H54 (cell line): ENCODE results near the gene TMEM255B.
"Not testable (repeated sequence)": the region's sequence is repeated elsewhere in the genome, so short reads cannot be mapped to it uniquely, and the experiment has no call there.

Experiments used
- DNase-seq: peaks from one replicate; pipeline ENCODE4 v3.0.0; 2011; ENCODE audit warnings: low spot score, mixed read lengths; ENCODE audit not compliant: insufficient read length
- FAIRE-seq: peaks from 3 replicates; lab custom pipeline; 2011; peaks lifted over from hg19 to GRCh38; lab: Jason Lieb, UNC
- POLR2A ChIP-seq: IDR thresholded peaks from 2 replicates; pipeline ENCODE4 v1.6.1; 2011; ENCODE audit warnings: low read depth, mild to moderate bottlenecking, low read length

The TMEM255B gene

GRCh38 chr13:113741191-113741668 lies 17.8 kb upstream of the TMEM255B start:
- no peak for FAIRE-seq
- no peak for TF ChIP-seq POLR2A

GRCh38 chr13:113742000-113742441 lies 17.0 kb upstream of the TMEM255B start:
- FAIRE-seq, result peak; percentile 91
- no peak for TF ChIP-seq POLR2A
- DNase-seq, result peak; percentile 88

More at GRCh38 chr13:113741191-113741668, 17.8 kb upstream of the TMEM255B start:
- no peak for DNase-seq

DNA sequence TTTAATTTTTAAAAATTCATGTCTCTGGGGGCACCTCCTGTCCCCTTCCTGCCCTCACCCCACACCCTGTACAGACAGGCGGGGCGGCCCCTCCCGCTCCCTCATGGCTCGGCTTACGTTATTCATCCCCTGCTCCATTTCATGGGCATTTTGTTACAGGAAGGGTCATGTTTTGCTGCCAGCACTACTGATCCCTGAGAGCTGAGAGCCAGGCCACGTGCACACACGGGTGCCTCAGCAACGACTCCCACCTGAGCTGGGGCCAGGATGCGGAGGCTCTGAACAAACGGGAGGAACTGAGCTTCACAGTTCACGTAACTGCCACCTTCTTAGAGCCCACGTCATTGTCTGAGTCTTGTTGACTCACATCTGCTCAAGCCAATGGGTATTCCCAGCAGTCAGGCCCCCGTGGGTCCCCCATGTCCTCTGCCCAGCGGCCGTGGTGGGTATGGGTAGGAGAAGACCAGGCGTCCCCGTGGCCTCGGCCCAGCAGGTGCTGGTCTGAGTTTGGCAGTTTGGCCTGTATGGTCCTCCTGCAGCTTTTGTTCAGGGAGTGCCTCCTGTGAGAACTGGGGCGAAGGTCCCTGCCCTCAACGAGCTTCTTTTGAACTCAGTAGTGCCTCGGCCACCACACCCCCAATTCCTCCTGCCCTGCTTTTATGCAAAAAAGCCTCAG lies 16.4 kb upstream of the TMEM255B start:
- no peak for FAIRE-seq
- DNase-seq, result no peak
- TF ChIP-seq POLR2A, result no peak

DNA sequence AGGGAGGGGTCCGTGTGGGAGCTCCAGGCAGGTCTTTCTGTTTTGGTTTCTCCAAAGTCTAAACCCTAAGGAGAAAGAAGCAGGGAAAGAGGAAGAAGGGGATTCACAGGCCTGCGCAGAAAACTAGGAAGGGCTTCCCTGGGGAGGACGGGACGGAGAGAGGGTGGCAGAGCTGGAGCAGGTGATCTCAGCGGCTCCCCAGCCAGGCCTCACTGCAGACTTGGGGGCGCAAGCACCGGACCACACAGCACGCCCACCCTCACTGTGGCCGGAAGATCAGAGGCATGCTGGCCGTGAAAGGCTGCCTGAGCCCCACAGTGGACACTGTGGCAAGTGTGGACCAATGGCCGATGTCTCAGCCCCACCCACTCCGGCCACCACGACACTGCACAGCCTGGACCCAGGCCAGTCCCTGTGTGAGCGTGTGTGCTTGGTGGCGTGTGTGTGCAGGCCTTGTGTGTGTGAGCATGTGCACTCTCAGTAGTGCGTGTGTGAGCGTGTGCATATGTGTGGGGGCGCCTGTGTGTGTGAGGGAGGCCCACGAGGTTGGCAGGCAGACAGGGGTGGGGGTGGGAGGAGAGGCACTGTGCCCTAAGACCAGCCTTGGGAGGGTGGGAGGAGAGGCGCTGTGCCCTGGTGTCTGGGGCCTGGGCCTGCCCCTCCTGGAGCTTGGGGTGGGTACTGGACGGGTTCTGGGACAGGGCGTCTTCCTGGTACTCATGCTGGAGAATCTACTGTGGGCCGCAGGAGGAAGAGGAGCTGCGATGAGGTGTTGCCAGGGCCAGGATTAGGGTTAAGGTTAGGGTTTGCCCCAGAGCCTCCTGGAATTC lies 15.4 kb upstream of the TMEM255B start:
- FAIRE-seq (no peak), DNase-seq (no peak)
- no peak for TF ChIP-seq POLR2A

DNA sequence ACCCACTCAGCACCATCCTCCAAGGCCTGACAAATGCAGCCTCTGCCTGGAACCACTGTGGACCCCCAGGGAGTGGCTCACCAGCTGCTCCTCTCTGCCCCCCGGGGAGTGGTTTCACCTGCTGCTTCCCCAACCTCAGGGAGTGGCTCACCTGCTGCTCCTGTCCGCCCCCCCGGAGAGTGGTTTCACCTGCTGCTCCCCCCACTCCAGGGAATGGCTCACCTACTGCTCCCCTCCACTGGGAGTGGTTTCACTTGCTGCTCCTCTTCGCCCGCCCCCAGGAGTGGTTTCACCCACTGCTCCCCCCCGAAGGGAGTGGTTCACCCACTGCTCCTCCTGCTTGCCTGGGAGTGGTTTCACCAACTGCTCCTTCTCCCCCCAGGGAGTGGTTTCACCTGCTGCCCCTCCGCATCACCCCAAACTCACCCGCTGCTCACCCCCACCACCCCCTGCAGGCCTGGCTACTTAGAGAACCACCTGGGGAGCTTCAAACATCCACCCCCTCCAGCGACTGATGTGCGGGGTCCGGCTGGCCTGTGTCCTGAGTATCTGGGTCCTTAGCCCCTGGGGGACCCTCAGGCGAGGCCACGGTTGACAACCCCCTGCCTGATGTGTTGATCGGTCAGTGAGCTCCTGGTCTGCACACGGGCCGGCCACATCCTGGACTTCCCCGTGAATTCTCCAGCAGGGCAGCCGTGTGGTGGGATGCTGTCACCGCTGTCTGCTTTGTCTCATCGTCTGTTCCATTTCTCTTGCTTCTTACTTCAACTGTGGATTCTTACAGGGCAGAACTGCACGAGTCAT lies 14.6 kb upstream of the TMEM255B start:
- FAIRE-seq, result no peak
- DNase-seq, result no peak
- no peak for TF ChIP-seq POLR2A

DNA sequence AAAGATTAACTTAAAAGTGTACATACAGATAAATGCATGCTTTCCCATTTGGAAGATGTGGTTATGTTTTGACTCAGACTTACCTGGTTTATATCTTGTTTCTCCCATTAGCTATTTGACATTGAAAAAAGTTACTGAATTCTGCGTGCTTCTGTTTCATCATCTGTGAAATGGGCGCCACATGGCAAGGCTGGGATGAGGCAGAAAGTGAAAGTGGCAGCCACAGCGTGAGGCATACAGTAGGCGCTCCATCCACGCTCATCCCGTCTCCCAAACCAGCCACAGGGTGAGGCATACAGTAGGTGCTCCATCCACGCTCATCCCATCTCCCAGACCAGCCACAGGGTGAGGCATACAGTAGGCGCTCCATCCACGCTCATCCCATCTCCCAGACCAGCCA lies 14.0 kb upstream of the TMEM255B start:
- no peak for DNase-seq
- no peak for FAIRE-seq
- TF ChIP-seq POLR2A, result no peak

GRCh38 chr13:113745500-113746142 lies 13.4 kb upstream of the TMEM255B start:
- not testable (repeated sequence) for FAIRE-seq, DNase-seq

GRCh38 chr13:113746143-113746525 lies 12.9 kb upstream of the TMEM255B start:
- DNase-seq (no peak), FAIRE-seq (no peak)
- TF ChIP-seq POLR2A, result no peak

DNA sequence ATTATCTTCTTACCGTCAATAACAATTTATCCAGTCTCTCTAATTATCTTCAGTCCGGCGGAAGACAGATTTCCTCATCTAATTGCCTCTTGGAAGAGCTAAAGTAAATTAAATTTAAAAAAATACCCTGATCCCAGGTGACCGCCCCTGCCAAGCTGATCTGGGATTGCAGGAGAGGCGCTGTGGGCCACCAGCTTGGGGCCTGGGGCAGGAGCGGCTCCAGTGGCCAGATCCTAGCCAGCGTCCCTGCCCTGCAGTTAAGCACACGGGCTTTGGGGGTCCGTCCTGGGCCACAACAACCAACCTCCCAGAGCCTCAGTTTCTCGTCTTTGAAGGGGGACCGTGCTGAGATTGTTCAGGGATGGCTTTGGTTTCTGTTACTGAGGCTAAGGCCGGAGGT lies 12.4 kb upstream of the TMEM255B start:
- FAIRE-seq, result no peak
- no peak for TF ChIP-seq POLR2A

DNA sequence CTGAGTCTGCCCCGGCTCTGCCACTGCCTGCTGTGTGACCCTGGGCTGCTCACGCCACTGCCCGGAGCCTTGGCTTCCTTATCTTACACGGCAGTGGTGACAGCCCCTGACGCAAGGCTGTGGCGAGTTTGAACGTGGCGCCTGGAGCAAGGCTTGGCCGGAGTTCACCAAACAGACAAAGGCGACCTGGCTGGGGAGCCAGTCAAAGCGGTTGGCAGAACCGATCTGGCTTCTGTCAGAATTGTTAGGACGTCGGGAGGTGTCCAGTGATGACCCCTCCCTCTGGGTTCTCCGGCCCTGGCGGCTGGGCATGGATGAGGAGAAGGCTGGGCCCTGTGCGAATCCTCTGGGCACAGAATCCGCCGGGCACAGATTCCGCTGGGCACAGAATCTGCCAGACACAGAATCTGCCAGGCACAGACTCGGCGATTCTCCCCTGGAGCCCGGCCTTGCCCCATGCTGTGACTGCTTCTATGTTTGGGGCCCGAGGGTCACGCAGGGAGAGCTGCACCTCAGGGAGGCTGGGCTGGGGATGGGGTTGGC lies 11.7 kb upstream of the TMEM255B start:
- FAIRE-seq (no peak), DNase-seq (no peak)
- no peak for TF ChIP-seq POLR2A

More for the DNA sequence above, 12.4 kb upstream of the TMEM255B start:
- no peak for DNase-seq

DNA sequence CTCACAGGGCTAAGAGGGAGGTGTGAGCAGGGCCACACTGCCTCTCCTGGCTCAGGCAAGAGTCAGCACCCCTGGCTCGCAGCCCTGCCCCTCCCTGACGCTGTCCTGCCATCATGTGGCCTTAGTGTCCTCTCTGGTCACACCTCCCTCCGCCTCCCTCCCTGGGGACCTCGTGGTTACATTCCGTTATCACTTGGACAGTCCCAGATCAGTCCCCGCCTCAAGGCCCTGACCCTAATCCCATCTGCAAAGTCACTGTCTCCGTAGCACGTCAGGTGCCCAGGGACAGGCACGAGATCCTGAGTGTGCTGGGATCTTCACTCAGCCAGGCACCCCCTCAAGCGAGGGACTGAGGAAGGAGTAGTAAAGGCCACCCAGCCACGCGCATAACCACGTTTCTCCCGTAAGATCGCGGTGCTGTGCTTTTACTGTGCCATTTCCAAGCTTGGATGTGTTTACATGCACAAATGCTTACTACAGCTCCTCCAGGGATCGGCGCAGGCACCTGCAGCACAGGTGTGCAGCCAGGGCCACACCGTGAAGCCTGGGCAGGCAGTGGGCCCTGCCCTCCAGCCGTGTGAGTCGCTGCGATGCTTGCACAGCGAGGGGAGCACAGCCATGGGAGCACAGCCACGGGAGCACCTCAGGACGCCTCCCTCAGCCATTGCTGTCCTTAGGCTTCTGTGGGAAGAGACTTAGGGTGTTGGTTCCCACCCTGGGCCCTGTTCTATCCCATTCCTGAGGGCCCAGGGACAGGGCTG lies 10.7 kb upstream of the TMEM255B start:
- no peak for TF ChIP-seq POLR2A
- FAIRE-seq (no peak), DNase-seq (no peak)

GRCh38 chr13:113748862-113749451 lies 10.1 kb upstream of the TMEM255B start:
- TF ChIP-seq POLR2A, result no peak
- FAIRE-seq (no peak), DNase-seq (no peak)

DNA sequence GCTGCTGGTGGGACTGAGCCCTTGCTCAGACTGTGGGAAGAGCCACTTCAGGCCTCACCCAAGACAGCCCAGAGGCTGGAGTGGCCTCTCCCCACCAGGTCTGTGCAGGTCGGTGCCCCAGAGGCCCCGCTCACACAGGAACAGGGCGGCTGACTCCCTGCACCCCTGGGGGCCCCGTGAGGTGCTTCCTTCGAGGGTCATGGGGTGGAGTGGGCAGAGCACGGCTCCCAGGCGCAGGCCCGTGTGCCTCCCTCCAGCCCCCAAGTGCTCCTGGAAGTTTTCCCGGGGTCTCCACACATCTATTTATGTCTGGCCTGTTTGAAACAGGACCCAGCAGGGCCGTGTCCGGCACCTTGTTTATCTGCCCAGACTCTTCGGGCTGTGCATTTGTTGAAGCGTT lies 9.5 kb upstream of the TMEM255B start:
- DNase-seq, result no peak
- no peak for FAIRE-seq

More for the DNA sequence above, 9.5 kb upstream of the TMEM255B start:
- no peak for TF ChIP-seq POLR2A
